GM18870 (cell line): Measurements from ENCODE around the gene EVA1C.
"Not testable (repeated sequence)": the region's sequence is repeated elsewhere in the genome, so short reads cannot be mapped to it uniquely, and the experiment has no call there.

ENCODE experiments used
- ATAC-seq: cut with Tn5 transposase; IDR thresholded peaks from one replicate; pipeline ENCODE4 v1.9.1; 2021; ENCODE audit warnings: moderate library complexity; ENCODE audit not compliant: unreplicated experiment

Gene EVA1C

DNA sequence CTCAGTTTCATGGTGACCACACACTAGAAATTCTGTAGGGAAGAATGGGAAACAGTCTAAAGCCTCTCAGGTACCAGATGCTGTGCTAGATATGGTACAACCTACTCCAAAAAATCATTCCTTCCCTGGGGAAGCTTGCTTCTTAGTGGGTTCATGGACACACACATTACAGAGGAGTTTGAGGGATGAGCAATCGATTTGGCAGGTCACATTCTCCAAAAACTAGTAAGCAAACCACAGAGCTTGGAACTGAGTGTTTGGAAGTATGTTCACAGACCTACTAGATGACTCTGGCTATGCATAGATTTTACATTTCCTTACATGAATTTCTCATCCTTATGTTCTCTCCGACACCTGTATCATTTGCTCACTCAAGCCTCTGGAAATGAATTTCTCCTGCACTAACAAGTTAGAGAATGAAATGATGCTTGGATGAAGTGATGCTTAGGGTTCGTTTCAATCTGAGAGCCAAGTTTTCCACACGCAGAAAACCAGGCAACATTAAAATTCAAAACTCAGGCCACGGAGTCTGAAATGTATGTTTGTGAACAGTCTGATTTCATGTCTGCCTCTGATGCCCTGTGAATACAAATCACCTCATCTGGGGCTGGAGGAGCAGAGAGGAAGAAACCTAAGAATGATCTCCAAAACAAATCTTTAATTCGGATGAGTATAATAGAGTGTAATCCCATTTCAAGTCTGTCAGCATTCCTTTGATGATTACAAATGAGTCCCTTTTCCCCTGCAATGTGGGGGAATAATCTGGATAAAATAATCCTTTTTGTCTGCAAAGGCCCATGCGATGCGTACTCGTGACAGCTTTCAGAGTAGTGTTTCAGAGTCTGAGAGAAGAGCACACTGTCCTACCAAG, 11.0 kb downstream of the EVA1C start:
- ATAC-seq: no peak

- ATAC-seq: no peak
Measured at GRCh38 chr21:32424191-32424535, 11.7 kb downstream of the EVA1C start.

DNA sequence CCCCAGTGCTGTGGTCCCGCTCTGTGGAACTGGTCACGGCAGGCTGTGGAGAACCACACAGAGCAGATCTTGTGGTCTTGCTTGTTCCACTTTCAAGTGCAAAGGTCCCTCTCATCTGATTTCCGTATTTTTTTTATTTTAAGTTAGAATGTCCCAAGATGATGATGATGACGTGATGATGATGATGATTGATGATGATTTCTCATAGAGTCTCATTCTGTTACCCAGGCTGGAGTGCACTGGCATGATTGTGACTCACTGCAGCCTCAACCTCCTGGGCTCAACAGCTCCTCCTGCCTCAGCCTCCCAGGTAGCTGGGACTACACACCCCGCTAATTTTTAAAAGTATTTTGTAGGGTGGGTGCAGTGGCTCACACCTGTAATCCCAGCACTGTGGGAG, 12.2 kb downstream of the EVA1C start:
- no peak for ATAC-seq

GRCh38 chr21:32425628-32426027, 13.1 kb downstream of the EVA1C start:
- ATAC-seq: no peak

DNA sequence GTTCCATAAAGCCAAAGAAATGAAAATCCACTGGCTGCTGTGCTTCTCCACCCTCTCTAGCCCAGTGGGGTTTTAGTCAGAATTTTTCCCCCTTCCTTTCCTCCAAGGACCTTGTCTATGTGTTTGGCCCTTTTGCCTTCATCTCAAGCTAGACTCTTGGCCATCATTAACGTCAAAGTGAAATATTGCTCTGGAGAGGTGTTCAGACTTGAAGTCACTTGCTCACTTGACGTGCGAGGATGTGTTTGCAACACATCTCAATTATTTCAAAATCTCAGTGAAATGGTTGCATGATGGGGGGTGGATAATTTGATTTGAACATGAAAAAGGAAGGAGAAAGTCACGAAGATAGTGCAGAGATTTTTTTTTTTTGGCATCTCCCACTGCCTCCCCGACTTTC, 13.6 kb downstream of the EVA1C start:
- ATAC-seq: no peak

DNA sequence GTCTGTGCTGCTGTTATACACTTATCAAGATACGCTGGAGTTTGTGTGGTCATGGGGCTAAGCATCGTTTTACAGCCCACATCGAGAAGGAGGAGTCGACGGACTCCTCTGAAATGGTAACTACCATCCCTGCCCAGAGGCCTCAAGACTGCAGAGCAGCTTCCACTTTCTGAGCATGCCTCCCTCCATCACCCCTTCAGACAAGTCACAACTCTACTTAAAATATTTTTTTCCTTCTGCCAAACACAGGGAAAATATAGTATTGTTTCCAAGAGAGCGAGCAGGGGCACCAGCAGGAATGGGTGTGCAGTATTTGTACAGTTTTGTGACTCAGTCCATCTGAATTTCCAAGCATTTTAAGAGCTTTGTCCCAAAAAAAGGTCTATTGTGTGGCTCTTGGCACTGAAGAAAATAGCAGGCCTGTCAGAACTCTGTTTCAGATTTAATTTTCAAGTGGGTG, 14.1 kb downstream of the EVA1C start:
- ATAC-seq: no peak

- no peak for ATAC-seq
Measured at GRCh38 chr21:32427958-32428623, 15.6 kb downstream of the EVA1C start.

GRCh38 chr21:32432982-32433660, 20.6 kb downstream of the EVA1C start:
- ATAC-seq: not testable (repeated sequence)

DNA sequence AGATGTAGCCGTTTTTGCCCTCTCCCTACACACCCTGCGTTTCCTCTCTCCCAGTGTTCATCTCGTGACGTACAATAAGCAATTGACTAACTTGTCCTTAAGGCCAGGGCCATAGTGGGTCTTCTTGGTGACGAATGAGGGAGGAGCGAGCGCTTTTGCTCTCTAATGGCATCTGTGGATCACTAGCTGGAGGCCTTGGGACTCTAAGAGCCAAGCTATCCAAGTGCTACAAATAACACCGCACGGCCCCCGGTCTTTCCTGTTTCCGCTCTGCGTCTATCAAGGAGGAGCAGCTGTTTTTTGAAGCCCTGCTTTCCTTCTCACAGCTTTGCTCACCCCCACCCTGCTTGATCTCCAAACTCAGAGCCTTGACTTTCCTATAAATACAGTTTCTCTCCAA, 25.2 kb downstream of the EVA1C start:
- ATAC-seq: no peak

GRCh38 chr21:32442566-32443318, 30.2 kb downstream of the EVA1C start:
- no peak for ATAC-seq

DNA sequence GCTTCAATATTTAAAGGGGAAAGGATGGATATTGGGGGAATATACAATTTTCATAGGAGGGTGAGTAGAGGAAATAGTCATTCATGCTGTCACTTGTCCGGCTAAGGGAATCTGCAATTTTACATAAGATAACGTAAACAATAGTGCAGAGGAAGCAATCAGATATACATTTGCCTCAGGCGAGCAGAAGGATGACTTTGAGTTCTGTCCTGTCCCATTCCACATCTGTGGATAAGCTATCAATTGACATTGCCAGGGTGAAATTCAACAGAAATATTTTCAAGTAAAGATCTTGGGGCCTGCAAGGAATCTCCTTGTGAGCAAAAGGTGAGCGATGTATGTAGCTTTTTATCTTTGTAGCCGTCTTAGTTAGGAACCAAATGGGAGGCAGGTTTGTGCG, 32.6 kb downstream of the EVA1C start:
- ATAC-seq: no peak

DNA sequence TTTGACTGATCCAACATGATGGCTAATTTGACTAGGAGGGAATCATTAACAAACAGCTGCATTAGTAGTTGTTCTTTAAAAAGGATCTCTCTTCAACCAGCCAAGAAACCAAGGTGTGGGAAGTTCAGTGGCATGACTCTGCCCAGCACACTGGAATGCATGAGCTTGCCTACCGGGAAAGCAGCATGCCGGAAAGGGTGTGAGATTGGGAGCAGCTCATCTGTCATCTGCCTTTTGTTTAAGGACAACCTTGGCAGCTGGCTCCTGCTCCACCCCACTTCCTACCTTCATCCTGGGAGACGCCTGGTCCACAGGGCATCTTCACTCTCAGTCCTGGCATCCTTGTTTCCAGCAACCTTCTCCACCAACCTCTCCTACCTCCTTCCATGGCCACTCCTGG, 33.9 kb downstream of the EVA1C start:
- ATAC-seq: not testable (repeated sequence)

DNA sequence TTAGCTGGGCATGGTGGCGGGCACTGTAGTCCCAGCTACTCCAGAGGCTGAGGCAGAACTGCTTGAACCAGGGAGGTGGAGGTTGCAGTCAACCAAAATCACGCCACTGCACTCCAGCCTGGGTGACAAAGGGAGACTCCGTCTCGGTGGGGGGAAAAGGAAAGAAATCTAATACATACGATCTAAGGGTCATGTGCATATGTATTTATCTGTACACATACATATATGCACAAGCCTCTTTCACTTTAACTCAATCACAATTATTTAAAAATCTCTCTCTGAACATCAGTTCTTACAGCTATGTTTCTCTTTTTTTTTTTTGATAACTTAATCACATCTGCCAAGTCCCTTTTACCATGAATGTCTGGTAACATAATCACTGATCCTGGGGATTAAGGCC, 34.7 kb downstream of the EVA1C start:
- ATAC-seq: no peak

GRCh38 chr21:32448803-32449594, 36.5 kb downstream of the EVA1C start:
- no peak for ATAC-seq

DNA sequence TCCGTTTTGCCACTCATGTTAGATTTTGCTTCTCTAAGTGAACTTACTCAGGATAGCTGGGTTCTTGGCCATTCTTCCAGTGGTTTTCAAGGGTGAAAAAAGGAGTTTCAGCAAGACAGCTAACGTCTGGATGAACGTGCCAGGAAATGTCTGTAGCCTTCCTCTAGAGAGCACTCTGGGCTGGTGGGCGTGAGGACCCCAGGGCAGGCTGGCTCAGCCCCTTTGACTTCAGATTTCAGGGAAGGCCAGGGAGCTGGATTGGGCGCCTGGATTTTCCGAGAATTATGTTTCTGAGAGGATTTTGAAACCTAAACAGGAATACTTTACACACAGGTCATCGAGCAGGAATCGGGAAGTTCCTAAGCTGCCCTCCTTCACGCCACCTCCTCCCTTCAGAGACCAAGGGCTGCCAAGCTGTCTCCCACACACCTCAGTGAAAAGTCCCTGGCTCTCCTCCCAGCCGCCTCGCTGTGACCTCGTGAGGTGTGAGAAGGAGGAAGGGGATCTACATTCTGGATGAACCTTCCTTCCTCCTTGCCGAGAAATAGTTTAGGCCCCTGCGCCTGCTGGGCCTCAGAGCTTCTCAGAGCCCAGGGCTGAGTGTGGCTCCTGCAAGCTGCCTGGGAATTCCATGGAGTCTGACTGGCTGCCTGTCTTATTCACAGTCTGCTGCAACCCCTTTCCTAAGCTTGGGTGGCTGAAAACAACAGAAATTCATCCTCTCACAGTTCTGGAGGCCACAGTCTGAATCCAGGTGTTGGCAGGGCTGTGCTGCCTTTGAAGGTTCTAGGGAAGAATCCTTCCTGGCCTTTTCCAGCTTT, 38.6 kb downstream of the EVA1C start:
- not testable (repeated sequence) for ATAC-seq

GRCh38 chr21:32452191-32452590, 39.7 kb downstream of the EVA1C start:
- ATAC-seq: not testable (repeated sequence)

DNA sequence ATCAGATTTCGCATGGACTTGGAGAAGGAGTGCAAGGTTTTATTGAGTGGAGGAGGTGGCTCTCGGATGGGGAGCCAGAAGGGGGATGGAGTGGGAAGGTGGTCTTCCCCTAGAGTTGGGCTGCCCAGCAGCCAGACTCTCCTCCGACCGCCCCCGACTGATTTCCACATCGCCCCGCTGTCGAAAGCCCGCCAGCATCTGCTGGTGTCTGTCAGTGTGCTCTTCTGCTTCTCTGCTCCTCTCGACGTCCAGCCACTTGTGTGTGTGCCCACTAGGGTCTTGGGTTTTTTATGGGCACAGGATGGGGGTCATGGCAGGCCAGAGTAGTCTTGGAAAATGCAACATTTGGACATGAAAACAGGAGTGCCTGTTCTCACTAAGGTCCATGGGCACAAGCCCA, 40.1 kb downstream of the EVA1C start:
- ATAC-seq: no peak

DNA sequence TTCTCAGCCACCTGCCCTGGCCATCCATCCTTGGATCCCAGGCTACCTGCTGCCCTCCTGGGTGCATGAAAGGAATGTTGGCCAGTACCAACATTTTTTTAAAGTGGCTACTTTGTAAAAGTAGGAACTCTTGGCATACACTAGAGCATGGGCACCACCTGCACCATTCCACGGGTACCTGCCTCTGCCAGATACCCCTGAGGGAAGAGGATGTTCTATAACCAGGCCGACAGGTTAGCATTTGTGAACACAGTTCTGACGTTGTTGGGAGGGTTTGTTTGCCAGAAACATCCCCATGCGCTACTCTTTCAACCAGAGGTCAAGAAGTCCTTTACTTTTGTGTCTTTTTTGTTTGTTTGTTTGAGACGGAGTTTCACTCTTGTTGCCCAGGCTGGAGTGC, 43.0 kb downstream of the EVA1C start:
- ATAC-seq: no peak

DNA sequence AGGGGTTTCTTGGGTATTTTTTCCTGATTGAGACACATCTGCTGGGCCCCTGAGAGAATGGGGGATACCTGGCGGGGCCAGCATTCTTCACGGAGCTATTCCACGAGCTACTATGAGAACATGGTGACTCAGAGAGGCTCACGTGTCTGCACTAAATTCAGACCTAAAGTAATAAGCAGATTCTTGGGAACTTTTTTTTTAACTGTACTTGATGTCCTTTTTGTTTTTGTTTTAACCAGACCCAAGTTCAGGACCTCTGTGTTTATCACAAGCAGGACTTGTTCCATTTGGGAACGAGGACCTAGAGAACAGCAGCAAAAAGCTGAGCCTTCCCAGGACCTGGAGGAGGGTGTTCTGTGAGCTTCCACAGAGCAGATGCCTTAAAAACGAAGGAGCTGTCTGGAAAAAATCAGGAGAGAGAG, 44.0 kb downstream of the EVA1C start:
- no peak for ATAC-seq
